HepG2 (cell line): ENCODE results near the gene ASXL1. TPM values are rescaled to one million over a fixed set of nuclear protein-coding genes. Genes with fewer than 3 reads are reported as not detected.

ENCODE experiments used
- AFF4 ChIP-seq: sonication (generic); formaldehyde crosslinking; IDR thresholded peaks from 2 replicates; pipeline ENCODE4 v1.4.0; 2020; ENCODE audit warnings: missing genetic modification reagents
- ATF1 ChIP-seq: IDR thresholded peaks from 2 replicates; pipeline ENCODE4 v1.6.1; 2016; ENCODE audit warnings: mild to moderate bottlenecking, control low read depth
- ATF4 ChIP-seq, 2 experiments: fragments of 450-650 bp in 1 of 2; sonication (generic) in 1 of 2; formaldehyde crosslinking; IDR thresholded peaks; 2 replicates each; pipeline versions ENCODE4 v1.5.0 to v1.8.0; 2020 to 2022; ENCODE audit warnings: mild to moderate bottlenecking in 1 of 2, missing genetic modification reagents in 1 of 2
- CENPT ChIP-seq: sonication (generic); formaldehyde crosslinking; IDR thresholded peaks from 2 replicates; pipeline ENCODE4 v1.8.0; 2022; ENCODE audit warnings: low read depth, mild to moderate bottlenecking, moderate library complexity, missing genetic modification reagents
- EED ChIP-seq: sonication (generic); formaldehyde crosslinking; IDR thresholded peaks from 2 replicates; pipeline ENCODE4 v1.5.0; 2020; ENCODE audit warnings: mild to moderate bottlenecking, missing genetic modification reagents
- GLMP ChIP-seq: sonication (generic); formaldehyde crosslinking; IDR thresholded peaks from 2 replicates; pipeline ENCODE4 v1.9.0; 2021; ENCODE audit warnings: missing genetic modification reagents, mild to moderate bottlenecking, borderline replicate concordance
- KDM2A ChIP-seq: sonication (generic); formaldehyde crosslinking; IDR thresholded peaks from 2 replicates; pipeline ENCODE4 v1.4.0; 2020; ENCODE audit warnings: low read depth, missing genetic modification reagents, borderline replicate concordance
- PHF5A ChIP-seq: IDR thresholded peaks from one replicate; pipeline ENCODE4 v1.6.1; 2018; ENCODE audit warnings: low read depth, missing genetic modification reagents; ENCODE audit not compliant: unreplicated experiment
- PRMT3 ChIP-seq: sonication (generic); formaldehyde crosslinking; IDR thresholded peaks from 2 replicates; pipeline ENCODE4 v1.8.1; 2022; ENCODE audit warnings: low read depth, mild to moderate bottlenecking, moderate library complexity, missing genetic modification reagents, borderline replicate concordance
- RFX1 ChIP-seq: fragments of 450-650 bp; IDR thresholded peaks from 2 replicates; pipeline ENCODE4 v1.6.1; 2017
- SIX1 ChIP-seq: sonication (generic); formaldehyde crosslinking; IDR thresholded peaks from 2 replicates; pipeline ENCODE4 v1.4.0; 2020; ENCODE audit warnings: missing genetic modification reagents, borderline replicate concordance
- SOX6 ChIP-seq, 2 experiments: fragments of 450-650 bp in 1 of 2; sonication (generic) in 1 of 2; formaldehyde crosslinking in 1 of 2; IDR thresholded peaks; 2 replicates each; pipeline versions ENCODE4 v1.4.0 to v1.6.1; 2017 to 2020; ENCODE audit warnings: antibody characterized with exemption in 1 of 2, mild to moderate bottlenecking in 1 of 2, missing genetic modification reagents in 1 of 2
- ZNF124 ChIP-seq: sonication (generic); formaldehyde crosslinking; IDR thresholded peaks from 2 replicates; pipeline ENCODE4 v1.4.0; 2020; ENCODE audit warnings: missing genetic modification reagents
- ZNF512B ChIP-seq: sonication (generic); formaldehyde crosslinking; IDR thresholded peaks from 2 replicates; pipeline ENCODE4 v1.5.1; 2020; ENCODE audit warnings: missing genetic modification reagents, mild to moderate bottlenecking, borderline replicate concordance
- polyA plus RNA-seq, 8 experiments: library from polyadenylated mRNA; depleted of rRNA in 3 of 8; stranded (reverse) in 7 of 8; unstranded in 1 of 8; fragments of >200 nt; fragmentation: Illumina TruSeq in 4 of 8; extraction: Trizol in 4 of 8; gene quantifications; 2 replicates each; pipeline versions ENCODE4 v1.2.1 to v1.2.3, GENCODE V29; 2011 to 2016; ENCODE audit warnings: low read depth in 4 of 8, missing spikeins in 1 of 8, mixed read lengths in 1 of 8; ENCODE audit not compliant: insufficient read depth in 1 of 8
- total RNA-seq, 5 experiments: library from RNA; depleted of rRNA; stranded (reverse); fragments of >200 nt; fragmentation: Illumina TruSeq; extraction: Trizol; gene quantifications; 2 replicates each; pipeline ENCODE4 v1.2.3, GENCODE V29; 2016; ENCODE audit warnings: low read depth in 1 of 5

The ASXL1 gene
- total and polyA plus RNA-seq, 2 of the 13 experiments (the other 11 are each of a cell fraction or from before 2014, with no cell fraction given): 62.1 to 74.8 TPM

- TF ChIP-seq GLMP (no peak), ZNF512B (CRISPR knock-in tag) (no peak), AFF4 (no peak), CENPT (CRISPR knock-in tag) (no peak), PHF5A (CRISPR knock-in tag) (no peak), RFX1 (no peak), SIX1 (CRISPR knock-in tag) (peak; percentile 36; the same call in 1 of the 2 replicates), SOX6 (IDR thresholded peaks at IDR 0.05) (no peak), SOX6 (CRISPR knock-in tag; IDR thresholded peaks at IDR 0.05) (peak; percentile 34; the same call in 1 of the 2 replicates), PRMT3 (CRISPR knock-in tag) (no peak), ATF1 (CRISPR knock-in tag) (0 out of 2 replicates have a peak, but pooled peaks have one; percentile 4), ATF4 (CRISPR knock-in tag; IDR thresholded peaks at IDR 0.05) (0 out of 4 replicates have a peak, but pooled peaks of 1 of the 2 experiments have one; percentile 4), EED (CRISPR knock-in tag) (no peak), ZNF124 (CRISPR knock-in tag) (no peak), KDM2A (CRISPR knock-in tag) (no peak)
Measured at GRCh38 chr20:32354592-32355416, 3.3 kb upstream of the ASXL1 start (continued).
